Mesothelial cell of epicardium (in vitro differentiated cells): ENCODE results near the gene OPHN1. TPM values are rescaled to one million over a fixed set of nuclear protein-coding genes. Genes with fewer than 3 reads are reported as not detected.

Experiments used
- DNase-seq, 2 experiments: peaks; one replicate each; pipeline ENCODE4 v3.0.0; 2021; ENCODE audit warnings: low spot score in 2 of 2; ENCODE audit not compliant: unreplicated experiment in 2 of 2
- H3K27ac Mint-ChIP-seq: 2 replicates; pipeline ENCODE4 v1.8.0; 2021; ENCODE audit warnings: mixed read lengths
- H3K27me3 Mint-ChIP-seq: 2 replicates; pipeline ENCODE4 v1.8.0; 2021; ENCODE audit warnings: low read depth, mixed read lengths
- H3K36me3 Mint-ChIP-seq: 2 replicates; pipeline ENCODE4 v1.8.0; 2021; ENCODE audit warnings: mixed read lengths
- H3K4me1 Mint-ChIP-seq: 2 replicates; pipeline ENCODE4 v1.8.0; 2021; ENCODE audit warnings: mixed read lengths
- H3K4me3 Mint-ChIP-seq: 2 replicates; pipeline ENCODE4 v1.8.0; 2021; ENCODE audit warnings: mild to moderate bottlenecking, moderate library complexity, mixed read lengths
- H3K9me3 Mint-ChIP-seq: 2 replicates; pipeline ENCODE4 v1.8.0; 2021; ENCODE audit warnings: mixed read lengths
- CTCF ChIP-seq: fragments of 200-600 bp; sonication (generic); IDR thresholded peaks from one replicate; pipeline ENCODE4 v1.5.0; 2021; ENCODE audit warnings: antibody characterized with exemption; ENCODE audit not compliant: unreplicated experiment
- total RNA-seq: library from RNA; stranded (reverse); gene quantifications from 3 replicates; pipeline ENCODE4 v1.2.1, GENCODE V29; 2021

The OPHN1 gene
- total RNA-seq, 1 donor from 2014 or later: 8.6 TPM

- DNase-seq: no peak
These were observed 321.0 kb downstream of the OPHN1 start for GRCh38 chrX:68112321-68112720.

GRCh38 chrX:68109162-68109561 is 324.1 kb downstream of the OPHN1 start:
- peaks cover 27% of the 10 kb centered on the region for H3K9me3 Mint-ChIP-seq
- H3K36me3 Mint-ChIP-seq: peaks cover 3% of the 10 kb centered on the region
- no peak overlapping the region for H3K4me3 Mint-ChIP-seq
- no peaks in the 10 kb centered on the region for H3K4me1 Mint-ChIP-seq
- no peak overlapping the region for H3K27ac Mint-ChIP-seq
- no peaks in the 10 kb centered on the region for H3K27me3 Mint-ChIP-seq
- TF ChIP-seq CTCF: no peak
- no peak for DNase-seq

More at GRCh38 chrX:68112321-68112720, 321.0 kb downstream of the OPHN1 start:
- Mint-ChIP-seq H3K4me3 (no peak overlapping the region), H3K27me3 (no peaks in the 10 kb centered on the region), H3K9me3 (peaks cover 21% of the 10 kb centered on the region), H3K27ac (no peak overlapping the region), H3K36me3 (peaks cover 3% of the 10 kb centered on the region), H3K4me1 (no peaks in the 10 kb centered on the region)
- no peak for TF ChIP-seq CTCF

- Mint-ChIP-seq H3K27me3 (no peaks in the 10 kb centered on the region), H3K36me3 (peaks cover 6% of the 10 kb centered on the region), H3K27ac (no peak overlapping the region), H3K4me1 (no peaks in the 10 kb centered on the region), H3K9me3 (peaks cover 20% of the 10 kb centered on the region), H3K4me3 (no peak overlapping the region)
- no peak for TF ChIP-seq CTCF
- DNase-seq: no peak
These were observed 334.9 kb downstream of the OPHN1 start for GRCh38 chrX:68098431-68098830.

GRCh38 chrX:68090266-68090665 is 343.0 kb downstream of the OPHN1 start:
- H3K27ac Mint-ChIP-seq: no peak overlapping the region
- peaks cover 17% of the 10 kb centered on the region for H3K9me3 Mint-ChIP-seq
- no peaks in the 10 kb centered on the region for H3K4me1 Mint-ChIP-seq
- H3K4me3 Mint-ChIP-seq: no peak overlapping the region
- peaks cover 3% of the 10 kb centered on the region for H3K36me3 Mint-ChIP-seq
- H3K27me3 Mint-ChIP-seq: no peaks in the 10 kb centered on the region
- no peak for TF ChIP-seq CTCF
- no peak for DNase-seq

GRCh38 chrX:68087526-68087925 is 345.8 kb downstream of the OPHN1 start:
- peaks cover 6% of the 10 kb centered on the region for H3K4me1 Mint-ChIP-seq

More at GRCh38 chrX:68087526-68087925, 345.8 kb downstream of the OPHN1 start:
- TF ChIP-seq CTCF: no peak
- Mint-ChIP-seq H3K27ac (no peak overlapping the region), H3K27me3 (no peaks in the 10 kb centered on the region), H3K36me3 (peaks cover 3% of the 10 kb centered on the region), H3K9me3 (peaks cover 24% of the 10 kb centered on the region), H3K4me3 (no peak overlapping the region)
- DNase-seq: no peak
